H1 (cell line): ENCODE results near the gene SUSD1. TPM values are rescaled to one million over a fixed set of nuclear protein-coding genes. Genes with fewer than 3 reads are reported as not detected.

Source experiments
- CHD1 ChIP-seq: IDR thresholded peaks from 2 replicates; pipeline ENCODE4 v1.6.1; 2012; ENCODE audit warnings: low read depth, low read length, improper control_type of control experiment
- EGR1 ChIP-seq: IDR thresholded peaks from 2 replicates; pipeline ENCODE4 v1.6.1; 2011; ENCODE audit warnings: low read depth, low read length, borderline replicate concordance
- NRF1 ChIP-seq: IDR thresholded peaks from 2 replicates; pipeline ENCODE4 v1.6.1; 2011; ENCODE audit warnings: mild to moderate bottlenecking, low read depth, low read length, improper control_type of control experiment
- RAD21 ChIP-seq, 2 experiments: IDR thresholded peaks in 1 of 2; conservative IDR thresholded peaks in 1 of 2; 2 replicates each; pipeline ENCODE4 v1.6.1; 2011; ENCODE audit warnings: low read depth in 2 of 2, low read length in 2 of 2, improper control_type of control experiment in 1 of 2, inconsistent platforms in 1 of 2, mild to moderate bottlenecking in 1 of 2, moderate library complexity in 1 of 2
- SIX5 ChIP-seq: IDR thresholded peaks from 2 replicates; pipeline ENCODE4 v1.6.1; 2011; ENCODE audit warnings: mild to moderate bottlenecking, low read depth, low read length
- TBP ChIP-seq: IDR thresholded peaks from 2 replicates; pipeline ENCODE4 v1.6.1; 2011; ENCODE audit warnings: low read depth, low read length, improper control_type of control experiment
- polyA plus RNA-seq, 7 experiments: library from polyadenylated mRNA; depleted of rRNA in 3 of 7; stranded (reverse) in 5 of 7; unstranded in 2 of 7; fragments of >200 nt in 5 of 7; fragments of 200-250 nt in 2 of 7; gene quantifications; 1 replicate in 5 of 7; 2 replicates in 1 of 7; 4 replicates in 1 of 7; pipeline versions ENCODE4 v1.2.1 to v1.2.3, GENCODE V29; 2011 to 2013; ENCODE audit warnings: missing spikeins in 2 of 7, mixed read lengths in 2 of 7
- total RNA-seq: library from RNA; stranded (reverse); fragmentation: NEBNext Ultra II Directional; extraction: Animal tissue kit (Norgen Biotek cat#: 25700); gene quantifications from 2 replicates; pipeline ENCODE4 v1.2.1, GENCODE V29; 2021
- TF ChIP-seq, protein P1 (sequence below): IDR thresholded peaks from 2 replicates; pipeline ENCODE4 v1.6.1; 2012; ENCODE audit warnings: inconsistent platforms

SUSD1 gene
- total and polyA plus RNA-seq, 2 of the 8 experiments (the other 6 are each of a cell fraction or from before 2014, with no cell fraction given) = 2.8 to 7.2 TPM

GRCh38 chr9:112110094-112110776, 64.9 kb downstream of the SUSD1 start (continued):
- TF ChIP-seq RAD21 (IDR thresholded peaks at IDR 0.05 in 1 of 2, conservative IDR thresholded peaks at IDR 0.05 in 1 of 2; ENCODE audit: low read depth in 2 of 2, low read length in 2 of 2) (no peak), EGR1 (no peak), SIX5 (no peak), CHD1 (no peak), TBP (no peak), NRF1 (no peak)
- TF ChIP-seq, protein P1, sequence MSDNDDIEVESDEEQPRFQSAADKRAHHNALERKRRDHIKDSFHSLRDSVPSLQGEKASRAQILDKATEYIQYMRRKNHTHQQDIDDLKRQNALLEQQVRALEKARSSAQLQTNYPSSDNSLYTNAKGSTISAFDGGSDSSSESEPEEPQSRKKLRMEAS = no peak
